Activated T-helper 9 cell treated with anti-CD3 and anti-CD28 coated beads, Interleukin-2, amount 50 U/mL, for 16 hours (primary cell): ENCODE results near the gene TECPR2.
A peak's percentile ranks its signal among the peaks of the same experiment; 100 is the strongest.

Experiments used
- DNase-seq: peaks from one replicate; pipeline ENCODE4 v3.0.0-alpha.2; 2020; ENCODE audit warnings: low read depth

Gene TECPR2

GRCh38 chr14:102427642-102428041, 64.9 kb downstream of the TECPR2 start:
- no peak for DNase-seq

DNA sequence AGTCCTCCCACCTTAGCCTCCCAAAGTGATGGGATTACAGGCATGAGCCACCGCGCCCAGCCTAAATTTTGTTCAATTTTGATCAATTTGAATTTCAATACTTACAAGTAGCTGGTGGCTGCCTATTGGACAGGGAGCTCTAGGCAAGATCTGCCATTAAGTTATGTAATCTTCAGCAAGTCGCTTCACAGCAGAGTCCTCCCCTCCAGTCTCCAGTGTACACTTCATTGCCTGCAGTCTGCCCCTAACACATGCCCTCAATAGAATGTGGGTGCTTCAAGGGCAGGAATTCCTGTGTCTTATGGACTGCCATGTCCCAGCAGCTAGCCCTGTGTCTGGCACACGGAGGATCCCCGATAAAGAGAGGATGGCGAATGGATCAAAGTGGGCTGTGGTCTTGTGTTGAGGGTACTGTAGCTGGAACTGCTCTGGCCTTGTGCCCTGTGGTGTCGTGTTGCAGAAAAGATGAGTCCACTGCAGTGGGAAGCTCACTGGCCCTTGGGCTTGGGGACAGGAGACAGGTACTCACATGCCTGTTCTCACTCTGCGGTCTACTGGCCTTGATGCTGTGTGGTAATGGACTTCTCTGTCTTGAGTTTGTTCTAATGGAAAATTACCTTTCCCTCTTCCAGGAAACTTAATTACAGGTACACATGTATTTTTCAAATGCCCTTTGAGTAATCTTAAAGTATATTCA, 67.6 kb downstream of the TECPR2 start:
- DNase-seq = no peak

GRCh38 chr14:102431751-102432150, 69.0 kb downstream of the TECPR2 start:
- no peak for DNase-seq

DNA sequence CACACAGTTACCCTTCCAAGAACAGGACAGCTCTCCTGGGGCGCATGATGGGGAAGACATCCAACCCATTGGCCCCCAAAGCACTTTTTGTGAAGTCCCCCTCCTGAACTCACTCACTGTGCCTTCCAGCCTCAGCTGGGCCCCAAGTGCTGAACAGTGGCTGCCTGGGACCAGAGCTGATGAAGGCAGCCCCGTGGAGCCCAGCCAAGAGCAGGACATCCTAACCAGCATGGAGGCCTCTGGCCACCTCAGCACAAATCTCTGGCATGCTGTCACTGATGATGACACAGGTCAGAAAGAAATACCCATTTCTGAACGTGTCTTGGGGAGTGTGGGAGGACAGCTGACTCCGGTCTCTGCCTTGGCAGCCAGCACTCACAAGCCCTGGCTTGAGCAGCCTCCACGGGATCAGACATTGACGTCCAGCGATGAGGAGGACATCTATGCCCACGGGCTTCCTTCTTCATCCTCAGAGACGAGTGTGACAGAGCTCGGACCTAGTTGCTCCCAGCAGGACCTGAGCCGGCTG, 72.0 kb downstream of the TECPR2 start:
- DNase-seq = no peak

DNA sequence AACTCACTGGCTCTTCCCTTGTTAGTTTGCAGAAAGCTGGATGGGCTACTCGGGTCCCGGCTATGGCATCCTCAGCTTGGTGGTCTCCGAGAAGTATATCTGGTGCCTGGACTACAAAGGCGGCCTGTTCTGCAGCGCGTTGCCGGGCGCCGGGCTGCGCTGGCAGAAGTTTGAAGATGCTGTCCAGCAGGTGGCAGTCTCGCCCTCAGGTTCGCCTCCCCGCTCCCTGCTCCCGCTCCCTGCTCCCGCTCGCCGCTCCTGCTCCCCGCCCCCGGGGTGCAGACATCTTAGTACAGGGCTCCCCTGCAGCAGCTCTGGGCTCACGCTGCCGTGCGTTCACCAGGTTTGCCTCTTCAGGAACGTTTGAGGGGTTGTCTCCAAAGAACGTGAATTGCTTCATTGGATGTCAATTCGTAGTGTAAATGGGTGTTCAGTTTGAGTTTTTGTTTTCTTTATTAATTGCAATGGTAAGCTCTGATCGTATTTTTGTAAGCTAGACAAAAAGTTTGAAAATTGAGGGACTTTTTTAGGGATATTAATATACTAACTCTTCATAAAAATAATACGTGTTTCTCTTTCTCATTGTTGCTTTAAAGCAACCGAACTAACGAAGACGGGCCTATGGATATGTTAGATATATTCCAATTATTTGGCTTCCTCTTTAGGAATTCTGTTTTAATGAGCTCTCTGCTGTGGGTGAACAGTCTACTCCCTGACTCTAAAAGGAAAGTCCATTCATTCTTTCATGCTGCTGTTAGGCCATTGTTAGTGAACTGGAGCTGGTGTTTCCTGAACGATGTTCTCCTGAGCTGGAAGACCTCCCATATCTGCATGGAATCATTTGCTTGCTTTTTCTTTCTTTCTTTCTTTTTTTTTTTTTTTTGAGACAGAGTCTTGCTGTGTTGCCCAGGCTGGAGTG, 75.5 kb downstream of the TECPR2 start:
- peak; percentile 43 for DNase-seq

DNA sequence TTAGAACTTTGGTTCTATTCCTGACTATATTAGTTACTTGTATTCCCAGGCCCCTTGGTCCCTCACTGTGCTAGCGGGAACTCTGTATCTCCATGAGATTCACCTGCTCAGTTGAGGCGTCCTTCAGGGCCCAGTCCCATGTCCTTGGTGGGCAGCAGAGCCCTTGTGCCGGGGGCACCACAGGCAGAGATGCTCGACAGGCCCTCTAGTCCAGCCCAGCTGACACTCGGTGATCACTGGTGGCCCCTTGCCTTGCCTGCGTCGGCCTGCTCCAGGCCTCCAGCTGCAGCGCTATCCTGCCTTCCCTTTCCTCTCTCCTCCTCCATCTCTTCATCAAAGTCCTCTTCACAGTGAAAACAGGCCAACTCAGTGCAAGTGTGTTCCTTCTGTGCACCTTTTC, 76.8 kb downstream of the TECPR2 start:
- DNase-seq = no peak

GRCh38 chr14:102440392-102440791, 77.7 kb downstream of the TECPR2 start:
- no peak for DNase-seq

DNA sequence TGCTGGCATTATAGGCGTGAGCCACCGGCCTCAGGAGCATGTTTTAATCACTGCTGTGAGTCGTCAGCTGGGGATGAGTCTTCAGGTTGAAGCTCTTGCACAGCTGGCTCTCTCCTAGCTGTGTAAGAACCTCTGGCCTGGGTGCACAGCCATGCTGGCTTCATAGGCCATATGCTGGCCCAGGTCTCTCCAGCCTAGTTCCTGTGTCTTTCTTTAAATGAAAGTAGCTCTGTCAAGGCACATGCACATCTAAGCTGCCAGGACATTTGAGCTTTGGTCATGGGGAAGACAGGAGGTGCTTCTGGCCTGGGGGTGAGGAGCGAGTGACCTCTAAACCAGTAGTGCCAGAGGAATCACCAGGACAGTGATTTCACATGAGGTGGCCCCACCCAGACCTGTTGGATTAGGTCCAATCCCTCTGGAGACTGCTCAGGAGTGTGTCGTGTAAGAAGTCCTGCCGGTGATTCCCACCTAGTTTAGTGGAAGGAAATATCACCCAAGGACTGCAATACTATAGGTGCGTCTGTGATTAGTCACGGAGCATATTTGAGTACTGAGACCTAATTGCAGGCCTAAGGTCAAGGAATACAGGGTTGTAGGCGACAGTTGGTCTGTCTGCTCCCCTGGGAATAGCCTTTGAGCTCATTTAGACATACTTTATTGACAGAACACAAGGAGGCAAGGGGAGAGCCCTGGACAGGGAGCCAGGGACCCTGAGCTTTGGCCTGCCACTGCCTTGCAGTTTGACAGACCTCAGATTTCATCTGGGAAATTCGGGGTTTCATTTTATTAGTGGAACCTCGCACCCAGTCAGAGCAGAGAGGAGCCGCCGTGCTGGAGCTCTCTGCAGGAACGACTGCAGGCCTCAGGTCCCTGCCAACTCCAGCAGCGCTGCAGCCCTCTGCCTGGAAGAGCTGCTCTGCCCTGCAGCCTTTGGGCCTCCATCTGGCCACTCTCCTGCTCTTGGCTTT, 79.8 kb downstream of the TECPR2 start:
- no peak for DNase-seq

GRCh38 chr14:102445066-102445465, 82.3 kb downstream of the TECPR2 start:
- DNase-seq = no peak

DNA sequence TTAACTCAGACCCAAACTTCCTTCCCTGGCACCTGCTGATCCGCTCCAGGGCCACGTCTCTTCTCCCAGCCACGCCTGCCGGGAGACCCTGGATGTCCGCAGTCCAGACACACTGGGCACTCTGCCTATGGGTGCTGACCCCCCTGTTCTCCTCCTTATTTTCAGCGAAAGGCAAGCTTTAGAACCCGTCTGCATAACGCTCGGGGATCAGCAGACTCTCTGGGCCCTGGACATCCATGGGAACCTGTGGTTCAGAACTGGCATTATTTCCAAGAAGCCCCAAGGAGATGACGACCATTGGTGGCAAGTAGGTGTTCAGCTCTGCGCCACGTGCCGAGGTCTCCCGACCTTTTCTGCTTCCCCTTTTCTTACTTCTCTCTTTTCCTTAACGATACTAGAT, 82.9 kb downstream of the TECPR2 start:
- DNase-seq = no peak

GRCh38 chr14:102450206-102451063, 87.7 kb downstream of the TECPR2 start:
- no peak for DNase-seq

- DNase-seq = no peak
These were observed 88.3 kb downstream of the TECPR2 start for GRCh38 chr14:102451064-102451352.

GRCh38 chr14:102452302-102452701, 89.6 kb downstream of the TECPR2 start:
- DNase-seq = no peak

GRCh38 chr14:102454711-102455110, 92.0 kb downstream of the TECPR2 start:
- DNase-seq = no peak

DNA sequence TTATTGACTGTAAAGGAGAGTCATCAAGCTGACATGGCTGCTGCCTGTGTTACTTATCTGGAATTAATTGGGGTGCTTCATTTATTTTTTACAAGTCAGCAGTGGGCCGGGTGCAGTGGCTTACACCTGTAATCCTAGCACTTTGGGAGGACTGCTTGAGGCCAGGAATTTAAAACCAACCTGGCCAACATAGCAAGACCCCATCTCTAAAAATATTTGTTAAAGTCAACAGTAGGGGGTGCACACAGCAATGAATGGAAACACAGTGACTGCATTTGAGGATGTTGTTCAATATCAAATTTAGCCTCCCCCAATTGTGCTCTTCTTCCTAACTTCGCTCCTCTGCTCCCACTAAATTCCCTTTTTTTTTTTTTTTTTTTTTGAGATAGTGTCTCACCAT, 94.8 kb downstream of the TECPR2 start:
- no peak for DNase-seq

- DNase-seq = no peak
These were observed 99.0 kb downstream of the TECPR2 start for GRCh38 chr14:102461490-102462338.

- DNase-seq = no peak
These were observed 99.7 kb downstream of the TECPR2 start for GRCh38 chr14:102462391-102462790.

GRCh38 chr14:102464006-102464405, 101.3 kb downstream of the TECPR2 start:
- no peak for DNase-seq

- DNase-seq = no peak
These were observed 102.2 kb downstream of the TECPR2 start for GRCh38 chr14:102464846-102465341.

- no peak for DNase-seq
These were observed 106.5 kb downstream of the TECPR2 start for GRCh38 chr14:102469261-102469660.
